GM12801 (cell line): Measurements from ENCODE around the gene UFSP2.

ENCODE experiments used
- CTCF ChIP-seq: IDR thresholded peaks from one replicate; pipeline ENCODE4 v1.5.1; 2011; ENCODE audit warnings: control low read depth; ENCODE audit not compliant: insufficient read length; ENCODE audit errors: extremely low read depth

UFSP2 gene

GRCh38 chr4:185457136-185457535 is 31.4 kb upstream of the UFSP2 start:
- no peak for TF ChIP-seq CTCF

GRCh38 chr4:185456131-185456530 is 30.4 kb upstream of the UFSP2 start:
- TF ChIP-seq CTCF = no peak

GRCh38 chr4:185445209-185445608 is 19.4 kb upstream of the UFSP2 start:
- no peak for TF ChIP-seq CTCF

GRCh38 chr4:185441479-185441878 is 15.7 kb upstream of the UFSP2 start:
- TF ChIP-seq CTCF = no peak

- TF ChIP-seq CTCF = no peak
These were observed 12.0 kb upstream of the UFSP2 start for GRCh38 chr4:185437809-185438208.

- TF ChIP-seq CTCF = no peak
These were observed 9.7 kb upstream of the UFSP2 start for GRCh38 chr4:185435466-185435865.

GRCh38 chr4:185429660-185430059 is 3.9 kb upstream of the UFSP2 start:
- no peak for TF ChIP-seq CTCF
